ENCODE data around the gene KIAA0040.

Gene KIAA0040

GRCh38 chr1:175171036-175171913 lies 21.3 kb downstream of the KIAA0040 start:
- DNase-seq (ENCODE audit: low spot score) = no peak

GRCh38 chr1:175169286-175170018 lies 23.1 kb downstream of the KIAA0040 start:
- DNase-seq (ENCODE audit: low spot score) = no peak

DNA sequence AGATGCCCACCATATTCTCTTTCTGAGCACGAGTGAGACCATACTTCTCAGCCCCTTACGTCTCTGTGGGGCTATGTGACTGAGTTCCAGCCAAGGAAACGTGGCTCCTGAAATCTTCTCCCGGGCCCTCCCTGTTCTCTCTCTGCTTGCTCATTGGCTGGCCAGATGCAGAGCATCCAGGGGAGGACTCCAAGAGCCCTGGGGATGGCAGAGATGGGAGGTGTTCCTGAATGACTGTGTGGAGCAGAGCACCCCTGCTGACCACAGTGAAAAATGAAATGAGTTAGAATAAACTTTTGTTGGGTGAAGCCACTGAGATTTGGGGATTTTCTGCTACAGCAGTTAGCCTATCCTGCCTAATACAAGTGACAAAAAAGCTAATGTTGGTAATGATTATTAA lies 23.8 kb downstream of the KIAA0040 start:
- no peak for DNase-seq (ENCODE audit: low spot score)

- DNase-seq (ENCODE audit: low spot score) = no peak
These were observed 24.7 kb downstream of the KIAA0040 start for GRCh38 chr1:175167861-175168260.

DNA sequence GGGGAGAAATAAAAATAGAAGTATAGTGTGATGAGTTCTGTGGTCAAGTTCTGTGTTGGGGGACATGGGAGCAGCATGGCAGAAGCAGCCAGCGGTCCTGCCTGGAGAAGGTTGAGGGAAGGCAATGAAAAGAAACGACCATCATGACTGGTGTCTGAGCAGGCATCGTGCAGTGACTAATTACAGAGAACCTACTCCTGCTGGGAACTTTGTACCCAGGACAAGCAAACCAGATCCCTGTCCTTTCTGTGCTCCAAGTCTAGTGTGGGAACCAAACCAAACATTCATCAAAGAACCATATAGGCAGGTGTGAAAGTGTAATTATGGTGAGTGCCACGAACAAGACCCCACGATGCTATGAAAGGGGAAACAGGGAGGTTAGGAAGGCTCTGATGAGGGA lies 25.8 kb downstream of the KIAA0040 start:
- no peak for DNase-seq (ENCODE audit: low spot score)

DNA sequence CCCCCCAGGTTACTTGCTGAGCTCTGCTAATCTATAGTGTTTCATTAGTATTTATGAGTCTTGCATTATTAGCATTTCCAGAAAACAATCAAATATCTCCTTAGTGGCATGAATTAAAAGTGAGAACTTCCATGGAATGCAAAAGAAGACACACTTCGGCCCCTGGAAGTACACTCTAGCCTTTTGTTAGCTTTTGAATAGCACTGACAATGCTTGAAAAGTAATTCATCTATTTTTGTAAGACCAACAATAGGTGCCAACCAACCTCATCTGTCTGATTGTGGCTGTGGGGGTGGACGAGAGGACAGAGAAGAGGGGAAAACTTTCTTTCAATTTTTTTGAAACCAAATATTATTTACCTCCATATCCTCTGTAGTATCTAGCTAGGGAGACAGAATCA lies 27.8 kb downstream of the KIAA0040 start:
- DNase-seq (ENCODE audit: low spot score) = no peak

GRCh38 chr1:175163702-175164101 lies 28.9 kb downstream of the KIAA0040 start:
- no peak for DNase-seq (ENCODE audit: low spot score)

DNA sequence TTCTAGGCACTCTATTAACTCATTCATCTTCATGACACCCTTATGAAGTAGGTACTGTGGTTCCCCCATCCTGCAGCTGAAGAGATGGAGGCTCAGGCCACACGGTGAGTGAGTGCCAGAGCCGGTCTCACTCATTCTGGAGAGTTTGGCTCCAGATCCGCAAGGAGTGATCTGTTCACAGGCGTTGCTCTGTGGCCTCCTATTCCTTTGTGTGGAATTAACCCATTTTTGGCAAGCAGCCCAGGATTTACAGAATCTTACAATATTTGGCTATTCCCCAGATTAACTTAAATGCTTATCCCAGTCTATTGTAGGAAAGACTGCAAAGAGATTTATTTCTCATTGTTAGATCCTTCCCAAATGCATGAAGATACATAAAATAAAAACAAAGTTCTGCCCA lies 29.6 kb downstream of the KIAA0040 start:
- DNase-seq (ENCODE audit: low spot score) = no peak

DNA sequence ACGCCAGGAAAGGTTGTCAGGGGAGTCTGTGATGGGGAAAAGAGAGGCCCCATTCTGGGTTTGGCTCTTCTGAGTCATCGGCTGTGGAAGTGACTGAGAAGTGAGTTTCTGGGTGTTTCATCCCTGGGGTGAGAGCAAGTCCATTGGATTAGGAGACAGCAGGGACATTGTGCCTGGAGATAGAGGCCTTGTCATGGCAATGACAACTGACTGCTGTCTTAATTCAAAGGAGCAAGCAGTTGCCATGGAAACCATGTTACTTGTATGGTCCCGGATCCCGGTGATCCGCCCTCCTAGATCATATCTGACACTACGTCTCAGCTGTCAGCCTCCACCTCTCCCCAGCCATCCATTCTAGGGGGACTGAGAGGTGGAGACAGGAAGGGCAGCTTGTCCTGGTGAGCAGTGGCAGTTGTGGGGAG lies 34.4 kb downstream of the KIAA0040 start:
- no peak for DNase-seq (ENCODE audit: low spot score)

GRCh38 chr1:175157200-175157599 lies 35.4 kb downstream of the KIAA0040 start:
- no peak for DNase-seq (ENCODE audit: low spot score)

- no peak for DNase-seq (ENCODE audit: low spot score)
These were observed 36.6 kb downstream of the KIAA0040 start for GRCh38 chr1:175155936-175156335.

- no peak for DNase-seq (ENCODE audit: low spot score)
These were observed 37.1 kb downstream of the KIAA0040 start for GRCh38 chr1:175155473-175155856.

- peak; percentile 69 for DNase-seq (ENCODE audit: low spot score)
These were observed 37.7 kb downstream of the KIAA0040 start for GRCh38 chr1:175154629-175155472.

GRCh38 chr1:175152006-175152652 lies 40.4 kb downstream of the KIAA0040 start:
- DNase-seq (ENCODE audit: low spot score) = peak; percentile 67

DNA sequence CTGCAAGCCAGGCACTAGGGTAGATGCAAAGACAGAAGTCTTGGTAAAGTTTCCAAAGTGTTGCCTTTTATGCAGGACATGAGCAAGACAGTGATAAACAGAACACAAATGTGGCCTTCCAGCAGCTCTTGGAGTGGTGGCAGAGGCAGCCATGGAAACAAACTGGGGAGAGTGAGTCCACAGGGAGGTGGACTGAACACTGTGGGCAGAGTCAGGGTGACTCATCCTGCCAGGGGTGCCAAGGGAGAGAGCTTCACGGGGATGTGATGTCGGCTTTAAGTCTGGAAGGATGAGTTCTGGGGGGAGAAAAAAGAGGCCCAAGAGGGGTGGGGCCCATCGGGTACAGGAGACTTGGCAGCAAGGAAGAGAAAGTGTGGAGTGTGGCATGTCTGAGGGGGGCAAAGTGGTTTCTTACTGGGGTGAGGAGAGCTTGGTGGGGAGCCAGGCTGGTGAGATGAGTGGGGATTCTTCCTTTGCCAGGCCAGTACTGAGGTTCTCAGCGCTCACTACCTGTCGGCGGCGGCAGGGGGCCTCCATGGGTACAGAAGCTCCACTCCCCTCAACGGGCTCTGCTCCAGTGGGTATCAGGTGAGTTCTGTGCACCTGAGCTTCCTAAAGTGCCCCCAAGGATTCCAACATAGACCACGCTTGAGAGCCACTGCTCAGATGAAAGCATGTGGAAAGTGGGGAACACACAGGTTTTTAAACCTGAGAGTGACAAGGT lies 41.8 kb downstream of the KIAA0040 start:
- DNase-seq (ENCODE audit: low spot score) = peak; percentile 87

- no peak for DNase-seq (ENCODE audit: low spot score)
These were observed 44.5 kb downstream of the KIAA0040 start for GRCh38 chr1:175148068-175148467.

DNA sequence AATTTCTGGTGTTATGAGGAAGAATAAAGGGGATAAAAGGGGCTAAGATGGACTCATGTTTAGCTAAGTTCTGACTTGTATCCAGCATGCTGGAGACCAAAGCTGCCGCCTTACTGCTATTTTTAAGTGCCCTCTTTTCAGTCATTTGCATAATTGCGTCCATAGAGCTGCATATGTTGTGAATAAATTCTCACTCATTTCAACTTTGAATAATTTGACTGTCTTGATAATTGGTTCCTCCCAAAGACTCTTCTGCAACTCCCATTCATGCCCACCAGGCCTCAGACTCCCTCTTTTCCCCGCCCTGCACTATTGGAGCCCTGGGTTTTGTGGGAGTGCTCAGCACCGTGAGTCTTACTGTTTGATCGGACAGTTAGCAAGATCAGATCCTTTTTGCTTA lies 45.0 kb downstream of the KIAA0040 start:
- no peak for DNase-seq (ENCODE audit: low spot score)

- peak; percentile 77 for DNase-seq (ENCODE audit: low spot score)
These were observed 45.9 kb downstream of the KIAA0040 start for GRCh38 chr1:175146529-175147213.

DNA sequence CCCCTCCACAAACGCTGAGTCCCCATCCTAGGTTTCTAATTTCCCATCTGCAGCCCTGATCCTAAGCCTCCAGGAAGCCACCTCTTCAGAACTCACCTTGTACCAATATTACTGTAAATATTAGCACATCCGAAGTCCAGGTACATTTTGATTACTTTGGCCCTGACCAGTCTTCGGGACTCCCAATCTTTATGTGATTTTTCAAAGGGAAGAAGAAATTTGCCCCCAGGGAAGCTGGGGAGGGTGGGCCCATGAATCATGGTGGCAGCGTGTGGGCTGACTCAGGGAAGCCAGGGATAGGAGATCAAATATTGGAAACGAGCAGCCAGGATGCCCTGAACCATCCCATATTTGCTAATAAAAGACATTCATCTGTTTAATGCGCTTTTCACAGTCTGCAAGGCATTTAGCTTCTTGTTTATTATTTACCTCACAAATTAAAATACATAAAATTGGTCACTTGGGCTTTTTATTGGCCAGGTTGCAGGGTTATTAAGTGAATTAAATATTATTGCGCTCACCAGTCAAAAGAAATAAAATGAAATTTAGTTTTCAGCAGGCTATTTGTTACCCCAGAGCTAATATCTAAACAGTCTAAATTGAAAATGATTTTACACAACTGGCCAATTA lies 46.6 kb downstream of the KIAA0040 start:
- DNase-seq (ENCODE audit: low spot score) = no peak

DNA sequence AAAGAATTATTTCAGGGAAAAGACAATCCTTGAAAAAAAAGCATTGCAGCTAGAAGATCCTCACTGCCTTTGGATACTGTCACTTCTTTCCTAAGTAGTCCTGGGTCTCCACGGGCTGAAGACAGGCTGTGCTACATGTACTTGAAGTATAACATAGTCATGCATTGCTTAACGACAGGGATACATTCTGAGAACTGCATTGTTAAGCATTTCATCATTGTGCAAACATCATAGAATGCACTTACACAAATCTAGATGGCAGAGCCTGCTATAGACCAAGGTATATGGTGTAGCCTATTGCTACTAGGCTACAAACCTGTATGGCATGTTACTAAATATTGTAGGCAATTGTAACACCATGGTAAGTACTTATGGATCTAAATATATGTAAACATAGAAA lies 54.0 kb downstream of the KIAA0040 start:
- DNase-seq (ENCODE audit: low spot score) = no peak

All from AG08395 (cell line).